Esophagus muscularis mucosa (tissue), 4 donors: Measurements from ENCODE around the gene USP32. TPM values are rescaled to one million over a fixed set of nuclear protein-coding genes. Genes with fewer than 3 reads are reported as not detected.
A peak's percentile ranks its signal among the peaks of the same experiment; 100 is the strongest.

Source experiments
- DNase-seq: peaks from one replicate; pipeline ENCODE4 v3.0.0-alpha.2; 2017; ENCODE audit errors: extremely low spot score
- H3K27ac ChIP-seq, 4 donors: fragments of 200-600 bp; sonication (generic); replicated peaks in 1 of 4; 1 replicate in 3 of 4; 2 replicates in 1 of 4; pipeline ENCODE4 v1.5.1; 2016 to 2019; ENCODE audit warnings: mild to moderate bottlenecking in 1 of 4
- H3K27me3 ChIP-seq, 4 donors: fragments of 200-600 bp; sonication (generic); one replicate each; pipeline versions ENCODE4 v1.5.1 to v1.6.0; 2016 to 2019
- H3K36me3 ChIP-seq, 4 donors: fragments of 200-600 bp; sonication (generic); one replicate each; pipeline ENCODE4 v1.5.1; 2016 to 2019
- H3K4me1 ChIP-seq, 4 donors: fragments of 200-600 bp; sonication (generic); one replicate each; pipeline ENCODE4 v1.5.1; 2016 to 2019
- H3K4me3 ChIP-seq, 4 donors: fragments of 200-600 bp; sonication (generic); 1 replicate in 2 of 4; 2 replicates in 2 of 4; pipeline ENCODE4 v1.5.1; 2016 to 2019; ENCODE audit warnings: mild to moderate bottlenecking in 4 of 4, moderate library complexity in 1 of 4
- H3K9me3 ChIP-seq, 4 donors: fragments of 200-600 bp; sonication (generic); 1 replicate in 3 of 4; 2 replicates in 1 of 4; pipeline ENCODE4 v1.5.1; 2016 to 2019
- EP300 ChIP-seq: sonication (generic); formaldehyde crosslinking; IDR thresholded peaks from one replicate; pipeline ENCODE4 v1.6.1; 2017; ENCODE audit warnings: antibody characterized with exemption
- POLR2A ChIP-seq: fragments of 450-650 bp; IDR thresholded peaks from one replicate; pipeline ENCODE4 v1.6.1; 2017; ENCODE audit warnings: antibody characterized with exemption, moderate library complexity, mild to moderate bottlenecking, low read depth
- POLR2AphosphoS5 ChIP-seq, 2 donors: sonication (generic); formaldehyde crosslinking; IDR thresholded peaks; one replicate each; pipeline ENCODE4 v1.6.1; 2017; ENCODE audit warnings: antibody characterized with exemption in 2 of 2
- WGBS: methylation state at CpG from one replicate; pipeline ENCODE4 v1.1.5; 2018; 5-methylcytosine and 5-hydroxymethylcytosine counted together
- intact Hi-C: fragments of 100-400 bp; cut with DNase I; formaldehyde crosslinking; loops from one replicate; pipeline ENCODE4 v1.15.1; 2023
- total RNA-seq, 4 donors: library from RNA; depleted of rRNA; stranded (reverse); fragments of >200 nt; gene quantifications; one replicate each; pipeline versions ENCODE4 v1.1.0 to v1.2.1, GENCODE V29; 2016
- TF ChIP-seq, protein P1 (sequence below), 3 experiments: fragments of 200-600 bp in 2 of 3; fragments of 450-650 bp in 1 of 3; sonication (generic) in 2 of 3; IDR thresholded peaks; one replicate each; pipeline ENCODE4 v1.5.1; 2017 to 2019; ENCODE audit warnings: antibody characterized with exemption in 3 of 3, mild to moderate bottlenecking in 2 of 3, moderate library complexity in 1 of 3

The USP32 gene
- total RNA-seq, 4 donors from 2014 or later = 42.3 to 65.8 (median 47.9) TPM

DNA sequence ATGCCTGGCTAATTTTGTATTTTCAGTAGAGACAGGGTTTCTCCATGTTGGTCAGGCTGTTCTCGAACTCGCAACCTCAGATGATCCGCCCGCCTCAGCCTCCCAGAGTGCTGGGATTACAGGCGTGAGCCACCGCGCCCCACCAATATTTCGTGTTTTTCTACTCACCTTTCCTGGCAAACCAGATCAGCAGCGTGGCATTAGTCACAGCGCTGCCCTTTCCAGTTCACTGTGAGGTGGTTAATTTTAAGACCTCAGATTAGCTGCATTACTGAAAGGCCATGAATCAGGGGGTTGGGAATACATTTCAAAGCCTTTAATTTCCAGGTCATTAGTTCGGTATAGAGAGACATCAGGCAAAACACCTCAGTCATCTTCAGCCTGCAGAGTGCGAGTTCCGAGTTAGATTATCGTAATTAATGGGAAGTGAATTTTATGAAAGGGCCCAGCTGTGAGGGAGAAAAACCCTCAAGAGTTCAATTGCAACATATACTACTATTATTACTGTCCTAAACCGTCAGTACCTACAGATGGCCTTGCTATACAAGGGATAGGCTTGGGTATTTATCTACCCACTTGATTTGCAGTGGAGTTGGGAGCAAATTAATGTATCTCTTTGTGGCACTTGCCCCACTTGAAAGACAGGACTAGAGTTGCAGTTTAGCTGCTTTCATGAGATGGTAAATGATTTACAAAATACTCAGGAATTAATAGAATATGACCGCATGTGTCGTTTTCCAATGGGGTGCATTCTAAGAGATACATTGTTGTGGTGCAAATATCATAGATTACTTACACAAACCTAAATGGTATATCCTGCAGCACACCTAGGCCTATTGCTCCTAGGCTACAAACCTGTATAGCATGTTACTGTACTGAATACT, 2.1 kb upstream of the USP32 start:
- no peaks in the 10 kb centered on the region for H3K27me3 ChIP-seq
- no peak overlapping the region for H3K27ac ChIP-seq
- no peak overlapping the region for H3K4me3 ChIP-seq
- no peaks in the 10 kb centered on the region for H3K9me3 ChIP-seq
- no peak for TF ChIP-seq EP300
- TF ChIP-seq, protein P1, sequence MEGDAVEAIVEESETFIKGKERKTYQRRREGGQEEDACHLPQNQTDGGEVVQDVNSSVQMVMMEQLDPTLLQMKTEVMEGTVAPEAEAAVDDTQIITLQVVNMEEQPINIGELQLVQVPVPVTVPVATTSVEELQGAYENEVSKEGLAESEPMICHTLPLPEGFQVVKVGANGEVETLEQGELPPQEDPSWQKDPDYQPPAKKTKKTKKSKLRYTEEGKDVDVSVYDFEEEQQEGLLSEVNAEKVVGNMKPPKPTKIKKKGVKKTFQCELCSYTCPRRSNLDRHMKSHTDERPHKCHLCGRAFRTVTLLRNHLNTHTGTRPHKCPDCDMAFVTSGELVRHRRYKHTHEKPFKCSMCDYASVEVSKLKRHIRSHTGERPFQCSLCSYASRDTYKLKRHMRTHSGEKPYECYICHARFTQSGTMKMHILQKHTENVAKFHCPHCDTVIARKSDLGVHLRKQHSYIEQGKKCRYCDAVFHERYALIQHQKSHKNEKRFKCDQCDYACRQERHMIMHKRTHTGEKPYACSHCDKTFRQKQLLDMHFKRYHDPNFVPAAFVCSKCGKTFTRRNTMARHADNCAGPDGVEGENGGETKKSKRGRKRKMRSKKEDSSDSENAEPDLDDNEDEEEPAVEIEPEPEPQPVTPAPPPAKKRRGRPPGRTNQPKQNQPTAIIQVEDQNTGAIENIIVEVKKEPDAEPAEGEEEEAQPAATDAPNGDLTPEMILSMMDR (IDR thresholded peaks at IDR 0.05) = no peak
- TF ChIP-seq POLR2A = no peak
- no peak for TF ChIP-seq POLR2AphosphoS5 (IDR thresholded peaks at IDR 0.05)
- H3K36me3 ChIP-seq = no peaks in the 10 kb centered on the region
- WGBS = 92% methylated on average over 17 of the region's 17 CpGs
- intact Hi-C loops = no loop called here
- no peak for DNase-seq
- peaks cover 17 to 33% (median 28%) of the 10 kb centered on the region in 4 donors for H3K4me1 ChIP-seq

DNA sequence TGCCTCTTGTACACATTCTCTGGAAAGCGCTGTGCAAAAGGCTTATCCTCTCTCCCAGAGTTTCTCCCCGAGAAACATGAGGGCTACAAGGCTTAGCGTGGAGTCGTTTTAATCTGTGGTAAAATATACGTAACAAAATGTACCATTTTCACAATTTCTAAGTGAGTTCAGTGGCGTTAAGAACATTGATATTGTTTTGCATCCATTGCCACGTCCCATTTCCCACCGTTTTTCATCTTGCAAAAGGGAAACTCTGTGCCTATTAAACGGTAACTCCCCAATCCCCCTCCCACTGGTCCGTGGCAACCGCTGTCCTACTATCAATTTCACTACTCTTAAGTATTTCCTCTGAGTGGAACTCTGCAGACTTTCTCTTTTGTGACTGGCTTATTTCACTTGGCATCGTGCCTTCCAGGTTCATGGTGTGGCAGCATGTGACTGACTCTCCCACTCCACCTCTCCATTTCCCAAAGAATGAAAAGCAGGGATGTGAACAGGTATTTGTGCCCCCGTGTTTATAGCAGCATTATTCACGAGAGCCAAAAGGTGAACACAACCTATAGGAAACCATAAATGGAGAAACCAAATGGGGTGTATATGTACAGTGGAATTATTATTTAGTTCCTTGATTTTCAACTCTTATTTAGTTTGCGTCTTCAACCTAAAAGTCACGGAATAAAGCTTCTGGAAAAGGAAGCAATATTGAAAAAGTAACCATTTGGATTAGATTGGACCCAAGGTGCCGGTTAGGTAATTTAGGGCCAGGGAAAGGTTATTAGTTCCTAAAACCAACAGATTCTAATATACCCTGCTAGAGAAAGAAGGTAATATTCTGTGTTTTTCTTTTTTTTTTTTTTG, 1.1 kb upstream of the USP32 start:
- no peak for TF ChIP-seq EP300
- TF ChIP-seq, protein P1 (IDR thresholded peaks at IDR 0.05) = no peak
- TF ChIP-seq POLR2AphosphoS5 (IDR thresholded peaks at IDR 0.05) = no peak
- TF ChIP-seq POLR2A = no peak
- Histone ChIP-seq H3K4me1 (peaks cover 24 to 43% (median 38%) of the 10 kb centered on the region in 4 donors), H3K9me3 (no peaks in the 10 kb centered on the region), H3K27me3 (no peaks in the 10 kb centered on the region), H3K27ac (peak overlapping the region; percentile 94 to 99 (median 96)), H3K36me3 (no peaks in the 10 kb centered on the region), H3K4me3 (peak overlapping the region; percentile 89 to 96 (median 94))
- WGBS = 18% methylated on average over 17 of the region's 17 CpGs
- no peak for DNase-seq
- intact Hi-C loops = no loop called here

DNA sequence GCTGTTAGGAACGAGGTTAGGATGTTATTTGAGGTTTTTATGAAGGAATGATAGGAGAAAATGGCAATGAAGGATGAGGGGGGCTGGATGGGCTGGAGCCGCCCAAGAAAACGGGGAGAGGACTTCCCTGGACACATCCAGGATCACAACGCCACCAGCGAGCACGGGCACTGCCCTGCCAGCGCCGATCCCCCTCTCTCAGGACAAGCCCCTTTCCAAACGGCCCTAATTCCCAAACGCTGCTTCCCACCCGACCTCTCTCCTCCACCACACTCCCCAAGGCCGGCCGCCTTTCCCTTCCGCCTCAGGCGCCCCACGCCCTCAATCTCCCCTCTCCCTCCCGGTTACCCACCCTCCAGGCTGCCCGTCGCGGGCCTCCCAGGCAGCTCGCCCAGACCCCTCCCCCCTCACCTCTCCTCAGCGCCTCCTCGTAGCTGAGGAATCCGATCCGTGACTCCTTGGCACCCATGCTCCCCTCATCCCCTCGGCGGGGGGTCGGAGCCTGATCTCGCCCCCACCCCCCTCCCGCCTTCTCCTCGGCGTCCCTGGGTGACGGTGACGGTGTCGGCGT, 377 bp downstream of the USP32 start:
- Histone ChIP-seq H3K27me3 (no peaks in the 10 kb centered on the region), H3K27ac (peak overlapping the region; percentile 94 to 99 (median 96)), H3K9me3 (no peaks in the 10 kb centered on the region), H3K4me3 (peak overlapping the region; percentile 89 to 96 (median 94)), H3K36me3 (no peaks in the 10 kb centered on the region), H3K4me1 (peaks cover 30 to 56% (median 52%) of the 10 kb centered on the region in 4 donors)
- WGBS = 2% methylated on average over 28 of the region's 36 CpGs
- TF ChIP-seq POLR2A = no peak
- TF ChIP-seq, protein P1 (IDR thresholded peaks at IDR 0.05) = no peak
- TF ChIP-seq POLR2AphosphoS5 (IDR thresholded peaks at IDR 0.05) = no peak
- TF ChIP-seq EP300 = no peak
- no peak for DNase-seq
- intact Hi-C loops = no loop called here

DNA sequence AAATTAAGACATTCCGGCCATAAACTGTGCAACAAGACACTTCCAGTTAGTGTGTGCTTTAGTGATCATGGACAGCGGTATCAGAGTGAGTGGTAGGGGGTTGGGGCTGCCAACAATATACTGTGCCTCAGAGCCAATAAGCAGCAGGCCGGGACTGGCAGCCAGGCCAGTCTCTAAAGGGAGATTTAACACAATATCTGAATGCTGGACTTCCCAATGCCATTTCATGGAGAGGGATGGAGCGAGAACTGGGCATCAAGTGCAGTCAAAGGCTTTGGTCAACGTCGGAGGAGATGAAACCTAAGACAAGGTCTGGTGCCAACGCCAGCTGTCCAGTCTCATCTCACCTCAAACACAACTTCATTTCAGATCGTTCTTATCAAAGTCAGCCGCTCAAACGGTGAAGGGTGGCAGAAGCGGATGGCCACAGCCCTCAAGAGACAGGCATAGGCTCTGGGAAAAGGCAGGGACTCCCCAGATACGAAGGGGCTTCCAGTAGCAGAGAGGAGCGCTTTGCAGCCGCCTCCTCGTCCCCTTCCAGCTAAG, 935 bp downstream of the USP32 start:
- TF ChIP-seq POLR2A = no peak
- TF ChIP-seq, protein P1 (IDR thresholded peaks at IDR 0.05) = no peak
- TF ChIP-seq POLR2AphosphoS5 (IDR thresholded peaks at IDR 0.05) = no peak
- TF ChIP-seq EP300 = no peak
- peak; percentile 92 for DNase-seq
- intact Hi-C loops = no loop called here
- Histone ChIP-seq H3K9me3 (no peaks in the 10 kb centered on the region), H3K27me3 (no peaks in the 10 kb centered on the region), H3K27ac (peak overlapping the region; percentile 94 to 99 (median 96)), H3K4me1 (peaks cover 31 to 61% (median 58%) of the 10 kb centered on the region in 4 donors), H3K4me3 (peak overlapping the region; percentile 89 to 96 (median 94)), H3K36me3 (no peaks in the 10 kb centered on the region)
- 2% methylated on average over 14 of the region's 15 CpGs for WGBS
